C1 segment of cervical spinal cord (tissue), 14 donors: ENCODE data around the gene CHTOP.
"Not testable (repeated sequence)": the region's sequence is repeated elsewhere in the genome, so short reads cannot be mapped to it uniquely, and the experiment has no call there.

Experiments
- DNase-seq, 14 donors: peaks; one replicate each; lab custom pipeline; 2025; lab: John Stamatoyannopoulos, UW

Gene CHTOP

DNA sequence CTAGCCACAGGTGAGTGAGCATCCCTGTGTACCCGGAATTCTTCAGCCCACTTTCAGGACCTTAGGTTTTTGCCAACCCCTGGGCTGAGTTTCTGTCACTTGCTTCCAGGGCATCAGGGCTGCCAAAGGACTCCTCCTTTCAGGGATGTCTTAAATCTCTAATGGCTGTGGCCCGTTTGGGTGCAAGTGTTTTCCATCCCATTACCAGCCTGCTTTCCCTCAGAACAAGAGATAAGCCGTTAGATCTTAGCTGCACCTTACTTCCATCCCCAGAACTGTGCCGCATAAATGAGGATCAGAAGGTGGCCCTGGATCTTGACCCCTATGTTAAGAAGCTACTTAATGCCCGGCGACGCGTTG, 25.3 kb downstream of the CHTOP start:
- no peak for DNase-seq

DNA sequence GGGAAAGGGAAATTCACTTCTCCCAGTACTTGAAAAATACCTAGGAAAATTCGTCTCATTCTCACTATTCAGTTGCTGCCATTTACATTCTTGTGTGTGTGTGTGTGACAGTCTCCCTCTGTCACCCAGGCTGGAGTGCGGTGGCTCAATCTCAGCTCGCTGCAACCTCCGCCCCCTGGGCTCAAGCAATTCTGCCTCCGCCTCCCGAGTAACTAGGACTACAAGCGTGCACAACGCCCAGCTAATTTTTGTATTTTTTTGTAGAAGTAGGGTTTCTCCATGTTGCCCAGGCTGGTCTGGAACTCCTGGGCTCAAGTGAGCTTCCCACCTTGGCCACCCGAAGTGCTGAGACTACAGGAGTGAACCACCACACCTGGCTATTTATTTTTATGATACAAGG, 25.8 kb downstream of the CHTOP start:
- no peak for DNase-seq

DNA sequence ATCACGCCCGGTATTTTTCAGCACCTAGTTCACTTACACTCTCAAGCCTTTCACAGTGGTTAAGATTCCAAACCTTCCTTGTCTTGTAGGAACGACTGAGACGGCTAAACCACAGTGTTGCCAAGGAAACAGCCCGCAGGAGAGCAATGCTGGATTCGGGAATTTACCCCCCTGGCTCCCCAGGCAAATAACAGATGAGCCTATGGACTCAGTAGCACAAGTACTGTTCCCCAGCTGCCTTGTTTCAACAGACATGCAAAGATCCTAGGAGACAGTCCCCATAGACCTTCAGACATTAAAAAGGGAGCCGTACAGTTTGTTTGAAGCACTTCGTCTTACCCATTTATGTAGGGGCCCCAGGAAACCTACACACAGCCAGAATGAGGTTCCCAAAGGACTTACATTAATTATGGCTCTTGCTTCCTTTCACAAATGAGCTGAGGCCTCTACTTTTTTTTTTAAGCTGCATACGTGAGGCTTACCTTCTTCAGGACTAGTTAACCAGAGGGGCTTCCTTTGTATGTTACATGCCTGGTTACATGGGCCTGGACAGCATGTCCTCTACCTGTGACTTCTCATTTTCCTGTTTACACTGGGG, 27.3 kb downstream of the CHTOP start:
- no peak for DNase-seq

DNA sequence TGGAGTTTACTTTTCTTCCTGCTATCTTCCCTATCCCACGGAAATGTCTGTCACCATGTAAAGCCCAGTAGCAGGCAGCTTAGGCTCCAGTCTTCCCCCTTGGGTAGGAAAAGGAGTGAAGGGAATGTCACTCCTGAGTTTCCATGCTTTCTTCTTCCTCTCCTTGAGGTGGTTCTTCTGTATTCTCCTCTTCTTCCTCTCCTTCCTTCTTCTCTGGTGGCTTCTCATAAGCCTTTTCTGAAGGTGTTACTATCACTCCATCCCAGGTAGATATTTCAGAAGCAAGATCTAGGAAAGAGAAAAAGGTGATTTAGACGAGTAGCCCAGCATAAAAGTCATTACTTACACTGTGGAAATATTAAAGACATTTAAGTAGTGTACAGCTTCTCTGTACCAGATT, 28.4 kb downstream of the CHTOP start:
- DNase-seq = no peak

DNA sequence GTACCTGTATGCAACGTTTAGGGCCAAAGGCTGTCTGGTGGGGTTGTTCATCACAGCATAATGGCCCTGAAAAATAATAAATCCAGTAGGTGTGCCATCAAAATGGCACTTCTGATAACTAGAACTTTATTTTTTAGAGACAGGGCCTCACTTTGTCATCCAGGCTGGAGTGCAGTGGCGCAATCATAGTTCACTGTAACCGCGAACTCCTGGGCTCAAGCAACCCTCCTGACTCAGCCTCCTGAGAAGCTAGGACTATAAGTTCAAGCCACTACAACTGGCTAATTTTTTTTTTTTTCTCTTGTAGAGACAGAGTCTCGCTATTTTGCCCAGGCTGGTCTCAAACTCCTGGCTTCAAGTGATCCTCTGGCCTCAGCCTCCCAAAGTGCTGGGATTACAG, 29.3 kb downstream of the CHTOP start:
- no peak for DNase-seq

DNA sequence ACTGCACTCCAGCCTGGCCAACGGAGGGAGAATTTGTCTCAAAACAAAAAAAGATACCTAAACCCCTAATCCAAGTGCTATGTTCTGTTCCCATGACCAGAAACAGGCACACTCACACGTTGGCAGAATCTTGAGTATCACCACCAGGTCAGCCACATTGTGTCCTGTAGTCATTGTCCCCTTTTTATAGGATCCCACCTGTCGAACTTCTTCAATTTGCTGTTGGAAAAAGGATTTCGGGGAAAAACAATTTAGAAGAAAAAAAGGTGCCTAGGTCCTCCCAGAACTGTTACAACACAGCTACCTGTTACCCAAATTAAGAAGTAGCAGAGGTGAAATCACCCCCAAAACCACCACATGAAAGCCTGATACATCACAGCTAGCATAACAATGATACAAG, 33.6 kb downstream of the CHTOP start:
- no peak for DNase-seq

DNA sequence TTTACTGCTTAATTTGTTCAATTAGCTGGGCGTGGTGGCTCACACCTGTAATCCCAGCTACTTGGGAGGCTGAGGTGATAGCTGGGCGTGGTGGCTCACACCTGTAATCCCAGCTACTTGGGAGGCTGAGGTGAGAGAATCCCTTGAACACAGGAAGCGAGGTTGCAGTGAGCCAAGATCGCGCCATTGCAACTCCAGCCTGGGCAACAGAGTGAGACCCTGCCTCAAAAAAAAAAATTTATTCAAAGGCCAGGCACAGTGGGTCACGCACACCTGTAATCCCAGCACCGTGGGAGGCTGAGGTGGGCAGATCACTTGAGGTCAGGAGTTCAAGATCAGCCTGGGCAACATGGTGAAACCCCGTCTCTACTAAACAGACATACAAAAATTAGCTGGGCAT, 34.8 kb downstream of the CHTOP start:
- not testable (repeated sequence) for DNase-seq

DNA sequence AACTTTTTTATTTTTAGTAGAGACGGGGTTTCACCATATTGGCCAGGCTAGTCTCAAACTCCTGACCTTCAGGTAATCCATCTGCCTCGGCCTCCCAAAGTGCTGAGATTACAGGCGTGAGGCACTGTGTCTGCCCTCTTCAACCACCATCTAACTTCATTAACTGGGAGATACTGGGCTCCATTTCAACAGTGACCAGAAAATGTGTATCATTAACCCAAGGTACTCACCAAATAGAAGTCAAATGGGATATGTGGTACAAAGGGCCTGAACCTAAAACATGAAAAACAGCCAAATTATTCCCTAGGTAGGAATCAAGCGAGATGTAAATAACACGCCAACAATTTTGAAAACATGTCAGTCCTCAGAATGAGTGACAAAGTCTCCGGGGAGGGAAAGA, 35.7 kb downstream of the CHTOP start:
- DNase-seq = no peak

DNA sequence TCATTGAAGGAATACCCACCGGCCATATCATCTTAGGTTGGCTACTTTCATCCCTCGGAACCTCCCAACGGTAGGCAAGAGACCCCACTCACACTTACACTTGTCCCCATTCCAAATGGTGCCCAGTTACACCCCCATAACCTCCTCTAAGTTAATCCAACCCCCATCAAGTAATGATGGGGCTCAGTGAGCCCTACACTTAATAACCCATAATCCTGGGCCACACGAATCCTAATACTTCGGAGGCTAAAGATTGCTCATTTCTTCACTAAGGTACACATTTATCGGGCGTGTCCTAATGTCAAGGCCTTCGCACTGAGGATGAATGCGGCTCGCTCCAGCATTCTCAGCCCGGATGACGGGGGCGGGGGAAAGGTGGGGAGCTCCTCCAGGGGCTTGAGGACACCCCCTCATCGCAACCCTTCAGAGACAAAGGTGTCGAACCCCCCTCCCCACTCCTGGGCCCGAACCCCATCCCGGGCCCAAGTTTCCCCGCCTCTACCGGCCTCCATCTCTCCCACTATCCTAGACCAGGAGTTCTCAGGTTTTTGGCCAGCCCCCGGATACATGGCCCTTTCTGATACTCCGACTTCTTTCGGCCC, 36.5 kb downstream of the CHTOP start:
- DNase-seq = no peak

DNA sequence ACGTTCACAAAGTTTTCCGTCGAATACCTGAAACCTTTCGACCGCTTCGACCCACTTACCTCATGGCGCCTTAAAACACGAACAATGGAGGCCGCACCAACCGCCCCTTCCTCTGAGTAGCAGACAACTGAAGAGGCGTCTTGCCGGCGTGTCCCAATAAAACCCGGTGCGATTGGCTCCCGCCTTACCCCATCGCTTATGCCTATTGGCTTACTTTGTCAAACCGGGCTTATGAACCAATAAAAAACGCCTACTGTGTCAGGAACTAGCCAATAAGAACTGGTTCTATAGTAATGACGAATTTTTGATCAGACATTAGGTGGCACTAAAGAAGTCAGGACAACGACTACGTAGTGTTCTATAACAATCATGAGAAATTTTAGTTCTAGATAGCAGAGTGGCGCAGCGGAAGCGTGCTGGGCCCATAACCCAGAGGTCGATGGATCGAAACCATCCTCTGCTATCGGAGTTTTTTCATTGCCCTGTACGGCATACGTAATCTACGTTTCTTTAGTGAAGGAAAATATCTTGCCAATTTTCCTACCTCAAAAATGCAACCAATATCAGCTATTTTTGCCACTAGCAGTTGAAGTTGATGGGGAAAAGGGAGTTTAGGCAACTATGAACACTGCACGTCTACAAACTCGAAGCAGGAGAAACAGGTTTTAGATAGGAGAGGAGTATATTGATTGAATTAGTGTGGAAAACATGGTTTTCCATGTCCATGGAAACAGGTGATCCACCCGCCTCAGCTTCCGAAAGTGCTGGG, 37.2 kb downstream of the CHTOP start, which contains the start of gene ILF2:
Gene ILF2 (minus strand): TSS at position 135 of the 769 bp plus-strand sequence. CDS start 71 bp downstream, at position 64.
- peak; percentile 60 to 98 (median 92) for DNase-seq

DNA sequence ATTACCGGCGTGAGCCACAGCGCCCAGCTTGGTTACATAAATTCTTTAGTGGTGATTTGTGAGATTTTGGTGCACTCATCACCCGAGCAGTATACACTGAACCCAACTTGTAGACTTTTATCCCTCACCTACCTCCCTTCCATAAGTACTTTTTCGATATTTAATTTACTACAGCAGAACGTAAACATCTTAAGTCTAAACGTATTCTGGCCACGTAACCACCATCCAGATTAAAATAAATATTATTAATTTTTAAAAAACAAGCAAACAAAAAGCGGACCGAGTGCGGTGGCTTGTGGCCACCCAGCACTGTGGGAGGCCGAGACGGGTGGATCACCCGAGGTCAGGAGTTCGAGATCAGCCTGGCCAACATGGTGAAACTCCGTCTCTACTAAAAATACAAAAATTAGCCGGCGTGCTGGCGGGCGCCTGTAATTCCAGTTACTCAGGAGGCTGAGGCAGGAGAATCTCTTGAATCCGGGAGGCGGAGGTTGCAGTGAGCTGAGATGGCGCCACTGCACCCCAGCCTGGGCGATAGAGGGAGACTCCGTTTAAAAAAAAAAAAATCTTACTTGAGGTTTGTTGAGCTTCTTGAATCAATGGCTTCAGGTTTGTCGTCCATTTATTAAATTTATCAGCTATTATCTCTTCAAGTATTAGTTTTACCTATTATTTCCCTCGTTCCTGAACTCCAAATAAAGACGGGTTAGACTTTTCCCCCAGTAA, 37.9 kb downstream of the CHTOP start:
- DNase-seq = peak in 1 of 14 donors; percentile 28

DNA sequence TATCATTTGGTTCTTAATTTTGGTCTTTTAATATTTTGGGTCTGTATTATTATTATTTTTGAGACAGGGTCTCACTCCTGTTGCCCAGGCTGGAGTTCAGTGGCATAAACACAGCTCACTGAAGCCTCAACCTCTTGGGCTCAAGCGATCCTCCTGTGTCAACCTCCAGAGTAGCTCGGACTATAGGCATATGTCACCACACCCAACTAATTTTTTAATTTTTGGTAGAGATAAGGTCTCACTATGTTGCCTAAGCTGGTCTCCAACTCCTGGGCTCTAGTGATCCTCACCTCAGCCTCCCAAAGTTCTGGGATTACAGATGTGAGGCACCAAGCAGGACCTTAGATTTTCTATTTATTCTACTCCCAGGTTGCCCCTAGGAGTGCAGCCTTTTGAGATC, 39.6 kb downstream of the CHTOP start:
- DNase-seq = no peak

DNA sequence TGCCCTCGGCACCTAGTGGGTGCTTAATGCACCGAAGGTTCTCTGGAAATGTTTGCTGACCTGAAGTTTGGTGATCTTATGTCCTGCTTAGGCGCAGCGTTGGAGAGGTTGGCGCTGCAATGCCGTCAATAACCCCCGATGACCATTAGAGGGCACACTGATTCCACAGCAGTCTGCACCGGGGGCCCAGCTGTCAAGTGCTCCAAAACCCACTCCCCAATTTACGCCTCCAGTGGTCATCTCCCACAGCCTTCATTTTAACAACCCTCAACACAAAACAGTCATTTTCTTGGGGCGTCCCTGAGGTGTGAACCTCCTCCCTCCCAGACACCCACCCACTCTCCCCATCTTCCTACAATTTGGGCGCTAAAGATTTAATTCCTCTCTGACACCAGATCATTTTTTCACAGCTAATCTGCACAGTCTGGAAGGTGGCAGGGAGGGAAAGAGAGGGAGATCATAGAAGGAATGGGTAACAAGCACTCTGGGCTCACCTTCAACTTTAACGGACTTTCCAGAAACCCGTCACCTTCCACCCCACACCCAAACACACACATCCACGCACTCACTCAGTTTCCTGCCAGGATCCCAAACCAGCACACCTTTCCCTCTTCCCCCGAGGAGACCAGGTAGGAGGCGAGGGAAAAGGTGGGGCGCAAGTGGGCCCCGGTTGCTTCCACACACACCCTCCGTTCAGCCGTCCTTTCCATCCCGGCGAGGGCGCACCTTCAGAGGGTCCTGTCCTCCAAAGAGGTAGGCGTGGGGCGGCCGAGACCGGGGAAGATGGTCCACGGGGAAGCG, 44.1 kb downstream of the CHTOP start:
- DNase-seq = peak in 7 of 14 donors; percentile 4 to 39 (median 22)

DNA sequence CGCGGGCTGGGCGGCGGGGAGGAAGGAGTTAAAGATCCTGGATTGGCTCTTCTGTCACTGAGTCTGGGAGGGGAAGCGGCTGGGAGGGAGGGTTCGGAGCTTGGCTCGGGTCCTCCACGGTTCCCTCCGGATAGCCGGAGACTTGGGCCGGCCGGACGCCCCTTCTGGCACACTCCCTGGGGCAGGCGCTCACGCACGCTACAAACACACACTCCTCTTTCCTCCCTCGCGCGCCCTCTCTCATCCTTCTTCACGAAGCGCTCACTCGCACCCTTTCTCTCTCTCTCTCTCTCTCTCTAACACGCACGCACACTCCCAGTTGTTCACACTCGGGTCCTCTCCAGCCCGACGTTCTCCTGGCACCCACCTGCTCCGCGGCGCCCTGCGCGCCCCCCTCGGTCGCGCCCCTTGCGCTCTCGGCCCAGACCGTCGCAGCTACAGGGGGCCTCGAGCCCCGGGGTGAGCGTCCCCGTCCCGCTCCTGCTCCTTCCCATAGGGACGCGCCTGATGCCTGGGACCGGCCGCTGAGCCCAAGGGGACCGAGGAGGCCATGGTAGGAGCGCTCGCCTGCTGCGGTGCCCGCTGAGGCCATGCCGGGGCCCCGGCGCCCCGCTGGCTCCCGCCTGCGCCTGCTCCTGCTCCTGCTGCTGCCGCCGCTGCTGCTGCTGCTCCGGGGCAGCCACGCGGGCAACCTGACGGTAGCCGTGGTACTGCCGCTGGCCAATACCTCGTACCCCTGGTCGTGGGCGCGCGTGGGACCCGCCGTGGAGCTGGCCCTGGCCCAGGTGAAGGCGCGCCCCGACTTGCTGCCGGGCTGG, 44.9 kb downstream of the CHTOP start, which contains the start of gene NPR1:
Gene NPR1 (plus strand): TSS at position 170 of the 818 bp plus-strand sequence. CDS start 421 bp downstream, at position 591.
- no peak for DNase-seq

DNA sequence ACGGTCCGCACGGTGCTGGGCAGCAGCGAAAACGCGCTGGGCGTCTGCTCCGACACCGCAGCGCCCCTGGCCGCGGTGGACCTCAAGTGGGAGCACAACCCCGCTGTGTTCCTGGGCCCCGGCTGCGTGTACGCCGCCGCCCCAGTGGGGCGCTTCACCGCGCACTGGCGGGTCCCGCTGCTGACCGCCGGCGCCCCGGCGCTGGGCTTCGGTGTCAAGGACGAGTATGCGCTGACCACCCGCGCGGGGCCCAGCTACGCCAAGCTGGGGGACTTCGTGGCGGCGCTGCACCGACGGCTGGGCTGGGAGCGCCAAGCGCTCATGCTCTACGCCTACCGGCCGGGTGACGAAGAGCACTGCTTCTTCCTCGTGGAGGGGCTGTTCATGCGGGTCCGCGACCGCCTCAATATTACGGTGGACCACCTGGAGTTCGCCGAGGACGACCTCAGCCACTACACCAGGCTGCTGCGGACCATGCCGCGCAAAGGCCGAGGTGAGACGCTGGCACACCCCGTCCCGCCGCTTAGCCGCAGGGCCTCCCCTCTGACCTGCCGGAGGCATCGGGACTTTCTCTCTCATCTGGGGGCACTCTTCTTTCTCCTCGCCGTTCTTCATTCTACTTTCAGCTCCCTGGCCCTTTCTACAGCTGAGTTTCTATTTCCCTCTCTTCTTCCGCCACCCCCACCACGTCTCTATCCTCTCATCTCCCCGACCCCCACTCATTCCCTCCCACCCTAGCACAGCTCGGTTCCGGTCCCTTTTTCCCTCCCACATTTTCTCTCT, 45.7 kb downstream of the CHTOP start:
- no peak for DNase-seq

DNA sequence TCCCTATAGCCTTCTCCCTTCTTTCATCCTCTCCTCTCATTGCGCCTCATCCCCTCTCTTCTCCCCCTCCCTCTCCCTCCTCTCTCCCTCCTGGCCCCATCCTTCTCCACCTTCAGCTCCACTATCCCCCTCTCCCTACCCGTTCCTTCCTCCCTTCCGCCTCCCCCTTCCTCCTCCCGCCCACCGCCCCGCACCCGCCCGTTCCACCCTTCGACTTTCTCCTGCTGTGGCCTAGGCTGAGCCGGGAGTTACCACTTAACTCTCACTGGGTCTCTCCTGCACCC, 46.2 kb downstream of the CHTOP start:
- DNase-seq = no peak

DNA sequence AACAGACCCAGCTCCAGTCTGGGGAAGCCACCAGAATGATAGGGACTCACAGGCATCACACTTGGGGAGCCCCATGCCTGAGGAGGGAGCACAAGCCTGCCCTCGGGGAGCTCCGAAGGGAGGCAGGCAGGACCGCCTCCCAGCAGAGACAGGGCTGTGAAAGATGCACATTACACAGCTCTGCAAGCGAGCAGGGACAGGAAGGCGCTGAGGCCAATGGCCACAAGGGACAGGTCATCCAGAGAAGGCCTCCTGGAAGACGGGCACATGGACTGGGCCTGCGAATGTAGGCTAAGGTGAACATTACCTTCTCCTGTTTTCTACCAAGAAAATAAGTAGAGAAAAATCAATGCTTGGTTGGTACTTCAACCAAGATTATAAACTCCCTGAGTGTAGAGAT, 48.9 kb downstream of the CHTOP start:
- DNase-seq = no peak

DNA sequence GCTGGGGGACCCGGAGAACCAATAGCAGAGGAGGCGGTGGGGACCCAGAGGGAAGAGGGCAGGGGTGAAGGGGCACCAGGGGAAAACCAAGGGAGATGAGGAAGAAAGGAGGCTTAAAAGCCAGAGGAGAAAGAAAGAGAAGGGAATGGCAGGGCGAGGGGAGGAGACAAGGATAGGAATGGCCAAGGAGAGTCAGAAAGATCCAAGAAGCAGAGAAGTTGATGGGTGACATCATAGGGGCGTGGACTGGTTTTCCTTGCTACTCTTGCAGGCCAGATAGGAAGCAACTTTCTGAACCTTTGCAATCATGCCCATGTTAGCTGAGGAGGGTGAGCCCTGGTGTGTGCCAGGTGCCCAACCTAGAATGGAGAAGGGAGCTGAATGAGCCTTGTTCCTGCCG, 50.0 kb downstream of the CHTOP start:
- DNase-seq = no peak

DNA sequence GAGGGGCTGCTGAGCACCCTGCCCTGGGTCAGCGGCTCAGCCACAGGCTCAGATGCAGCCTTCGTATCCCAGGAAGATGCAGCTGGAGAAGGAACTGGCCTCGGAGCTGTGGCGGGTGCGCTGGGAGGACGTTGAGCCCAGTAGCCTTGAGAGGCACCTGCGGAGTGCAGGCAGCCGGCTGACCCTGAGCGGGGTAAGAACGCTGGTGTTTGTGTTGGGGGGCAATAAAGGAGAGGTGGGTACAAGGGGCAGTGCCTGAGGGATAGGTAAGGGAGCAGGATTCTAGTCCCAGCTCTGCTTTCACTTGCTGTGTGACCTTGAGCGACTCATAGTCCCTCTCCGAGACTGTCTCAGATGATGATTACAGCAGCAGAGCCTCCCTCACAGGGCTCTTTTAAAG, 51.0 kb downstream of the CHTOP start:
- DNase-seq = no peak
